ENCODE data around the gene ARTN. TPM values are rescaled to one million over a fixed set of nuclear protein-coding genes. Genes with fewer than 3 reads are reported as not detected.

Gene ARTN
- total and polyA plus RNA-seq, 2 experiments from 2014 or later = 6.7 to 35.7 TPM

DNA sequence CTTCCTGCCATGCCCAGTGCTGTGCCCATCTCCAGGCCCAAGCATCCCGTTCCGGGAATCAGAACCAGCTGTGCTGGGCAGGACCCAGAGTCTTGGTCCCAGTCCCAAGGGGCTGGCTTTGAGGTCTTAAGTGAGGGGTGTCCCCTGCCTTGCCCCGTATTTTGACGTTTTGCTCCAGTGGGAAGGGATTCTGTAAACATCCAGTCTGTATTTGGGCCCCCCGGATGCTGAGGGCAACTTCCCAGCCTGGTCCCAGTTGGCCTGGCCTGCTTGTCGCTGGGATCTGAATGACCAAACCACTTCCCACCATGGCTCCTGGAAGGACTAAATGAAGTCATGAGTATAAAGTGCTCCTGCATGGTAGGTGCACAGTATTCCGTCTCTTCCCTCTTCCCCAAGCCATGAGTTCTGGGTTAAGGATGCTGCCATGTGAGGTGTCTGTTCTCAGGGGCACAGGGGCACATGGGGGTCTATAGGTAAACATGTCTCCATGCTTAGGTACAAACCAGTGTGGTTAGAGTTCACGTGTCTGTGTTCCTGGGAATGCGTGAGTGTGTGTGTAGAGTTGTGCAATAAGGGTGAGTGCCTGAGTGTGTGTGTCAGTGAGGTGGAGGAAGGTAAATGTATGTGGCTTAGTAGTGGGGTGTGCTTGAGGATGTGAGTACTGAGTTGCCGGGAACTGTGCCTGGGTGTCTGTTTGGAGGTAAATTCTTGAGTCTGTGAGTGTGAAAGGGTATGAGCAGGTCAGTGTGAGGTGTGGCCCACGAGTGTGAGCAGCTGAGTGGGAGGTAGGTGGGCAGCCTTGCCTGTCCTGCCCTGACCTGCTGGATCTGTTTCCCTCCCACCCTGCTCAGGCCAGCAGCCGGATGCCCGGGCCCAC lies 46.9 kb downstream of the ARTN start:
- H4K20me1 ChIP-seq (replicated peaks; ENCODE audit: insufficient read depth) = peaks cover 17% of the 10 kb centered on the region
- no peak for ATAC-seq
- H3K4me1 Mint-ChIP-seq = peaks cover 39% of the 10 kb centered on the region
- 0 out of 2 replicates have a peak, but pooled peaks cover 7% of the 10 kb centered on the region for H3K36me3 ChIP-seq (ENCODE audit: insufficient read depth)
- H2AFZ ChIP-seq = peak overlapping the region; percentile 59; the same call in 1 of the 2 replicates
- H3F3A ChIP-seq (replicated peaks; ENCODE audit: low read depth) = peaks cover 26% of the 10 kb centered on the region; the same call in 1 of the 2 replicates
- no peak for DNase-seq (ENCODE audit: low spot score)
- peak overlapping the region; percentile 90 for H3K4me3 Mint-ChIP-seq
- H3K4me3 ChIP-seq = peak overlapping the region; percentile 69
- H3K27me3 Mint-ChIP-seq (ENCODE audit: insufficient read depth, low read depth, poor library complexity) = peaks cover 34% of the 10 kb centered on the region
- peaks cover 13% of the 10 kb centered on the region for H3K79me2 ChIP-seq (replicated peaks; ENCODE audit: insufficient read depth)
- H3K4me2 ChIP-seq = peak overlapping the region; percentile 84
- no peaks in the 10 kb centered on the region for H3K9me2 ChIP-seq (ENCODE audit: insufficient read depth)
- peaks cover 17% of the 10 kb centered on the region for H3K4me1 ChIP-seq (ENCODE audit: insufficient read depth)
- no peak overlapping the region for H3K27ac Mint-ChIP-seq
- no peaks in the 10 kb centered on the region for H3K27me3 ChIP-seq (ENCODE audit: insufficient read depth)
- H3K27ac ChIP-seq (ENCODE audit: low read depth) = no peak overlapping the region
- TF ChIP-seq, protein P1, sequence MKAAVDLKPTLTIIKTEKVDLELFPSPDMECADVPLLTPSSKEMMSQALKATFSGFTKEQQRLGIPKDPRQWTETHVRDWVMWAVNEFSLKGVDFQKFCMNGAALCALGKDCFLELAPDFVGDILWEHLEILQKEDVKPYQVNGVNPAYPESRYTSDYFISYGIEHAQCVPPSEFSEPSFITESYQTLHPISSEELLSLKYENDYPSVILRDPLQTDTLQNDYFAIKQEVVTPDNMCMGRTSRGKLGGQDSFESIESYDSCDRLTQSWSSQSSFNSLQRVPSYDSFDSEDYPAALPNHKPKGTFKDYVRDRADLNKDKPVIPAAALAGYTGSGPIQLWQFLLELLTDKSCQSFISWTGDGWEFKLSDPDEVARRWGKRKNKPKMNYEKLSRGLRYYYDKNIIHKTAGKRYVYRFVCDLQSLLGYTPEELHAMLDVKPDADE (IDR thresholded peaks at IDR 0.05) = no peak
- TF ChIP-seq, protein P2, sequence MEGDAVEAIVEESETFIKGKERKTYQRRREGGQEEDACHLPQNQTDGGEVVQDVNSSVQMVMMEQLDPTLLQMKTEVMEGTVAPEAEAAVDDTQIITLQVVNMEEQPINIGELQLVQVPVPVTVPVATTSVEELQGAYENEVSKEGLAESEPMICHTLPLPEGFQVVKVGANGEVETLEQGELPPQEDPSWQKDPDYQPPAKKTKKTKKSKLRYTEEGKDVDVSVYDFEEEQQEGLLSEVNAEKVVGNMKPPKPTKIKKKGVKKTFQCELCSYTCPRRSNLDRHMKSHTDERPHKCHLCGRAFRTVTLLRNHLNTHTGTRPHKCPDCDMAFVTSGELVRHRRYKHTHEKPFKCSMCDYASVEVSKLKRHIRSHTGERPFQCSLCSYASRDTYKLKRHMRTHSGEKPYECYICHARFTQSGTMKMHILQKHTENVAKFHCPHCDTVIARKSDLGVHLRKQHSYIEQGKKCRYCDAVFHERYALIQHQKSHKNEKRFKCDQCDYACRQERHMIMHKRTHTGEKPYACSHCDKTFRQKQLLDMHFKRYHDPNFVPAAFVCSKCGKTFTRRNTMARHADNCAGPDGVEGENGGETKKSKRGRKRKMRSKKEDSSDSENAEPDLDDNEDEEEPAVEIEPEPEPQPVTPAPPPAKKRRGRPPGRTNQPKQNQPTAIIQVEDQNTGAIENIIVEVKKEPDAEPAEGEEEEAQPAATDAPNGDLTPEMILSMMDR (conservative IDR thresholded peaks at IDR 0.05; ENCODE audit: low read depth in 2 of 2) = no peak
- TF ChIP-seq EZH2phosphoT487 (IDR thresholded peaks at IDR 0.05; ENCODE audit: unreplicated experiment) = no peak
- TF ChIP-seq EZH2 (IDR thresholded peaks at IDR 0.05; ENCODE audit: low read depth, unreplicated experiment) = no peak
- no peak for TF ChIP-seq NANOG (IDR thresholded peaks at IDR 0.05; ENCODE audit: borderline replicate concordance)
- H3K36me3 Mint-ChIP-seq (ENCODE audit: low read depth) = peaks cover 53% of the 10 kb centered on the region
- no peaks in the 10 kb centered on the region for H3K9me3 Mint-ChIP-seq

DNA sequence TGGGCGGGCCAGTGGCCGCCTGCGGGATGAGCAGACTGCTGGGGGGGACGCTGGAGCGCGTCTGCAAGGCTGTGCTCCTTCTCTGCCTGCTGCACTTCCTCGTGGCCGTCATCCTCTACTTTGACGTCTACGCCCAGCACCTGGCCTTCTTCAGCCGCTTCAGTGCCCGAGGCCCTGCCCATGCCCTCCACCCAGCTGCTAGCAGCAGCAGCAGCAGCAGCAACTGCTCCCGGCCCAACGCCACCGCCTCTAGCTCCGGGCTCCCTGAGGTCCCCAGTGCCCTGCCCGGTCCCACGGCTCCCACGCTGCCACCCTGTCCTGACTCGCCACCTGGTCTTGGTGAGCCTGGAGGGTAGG lies 47.5 kb downstream of the ARTN start:
- Histone ChIP-seq H3K27me3 (ENCODE audit: insufficient read depth) (no peaks in the 10 kb centered on the region), H2AFZ (no peak overlapping the region)

More for the DNA sequence above, 47.5 kb downstream of the ARTN start:
- TF ChIP-seq, protein P3, sequence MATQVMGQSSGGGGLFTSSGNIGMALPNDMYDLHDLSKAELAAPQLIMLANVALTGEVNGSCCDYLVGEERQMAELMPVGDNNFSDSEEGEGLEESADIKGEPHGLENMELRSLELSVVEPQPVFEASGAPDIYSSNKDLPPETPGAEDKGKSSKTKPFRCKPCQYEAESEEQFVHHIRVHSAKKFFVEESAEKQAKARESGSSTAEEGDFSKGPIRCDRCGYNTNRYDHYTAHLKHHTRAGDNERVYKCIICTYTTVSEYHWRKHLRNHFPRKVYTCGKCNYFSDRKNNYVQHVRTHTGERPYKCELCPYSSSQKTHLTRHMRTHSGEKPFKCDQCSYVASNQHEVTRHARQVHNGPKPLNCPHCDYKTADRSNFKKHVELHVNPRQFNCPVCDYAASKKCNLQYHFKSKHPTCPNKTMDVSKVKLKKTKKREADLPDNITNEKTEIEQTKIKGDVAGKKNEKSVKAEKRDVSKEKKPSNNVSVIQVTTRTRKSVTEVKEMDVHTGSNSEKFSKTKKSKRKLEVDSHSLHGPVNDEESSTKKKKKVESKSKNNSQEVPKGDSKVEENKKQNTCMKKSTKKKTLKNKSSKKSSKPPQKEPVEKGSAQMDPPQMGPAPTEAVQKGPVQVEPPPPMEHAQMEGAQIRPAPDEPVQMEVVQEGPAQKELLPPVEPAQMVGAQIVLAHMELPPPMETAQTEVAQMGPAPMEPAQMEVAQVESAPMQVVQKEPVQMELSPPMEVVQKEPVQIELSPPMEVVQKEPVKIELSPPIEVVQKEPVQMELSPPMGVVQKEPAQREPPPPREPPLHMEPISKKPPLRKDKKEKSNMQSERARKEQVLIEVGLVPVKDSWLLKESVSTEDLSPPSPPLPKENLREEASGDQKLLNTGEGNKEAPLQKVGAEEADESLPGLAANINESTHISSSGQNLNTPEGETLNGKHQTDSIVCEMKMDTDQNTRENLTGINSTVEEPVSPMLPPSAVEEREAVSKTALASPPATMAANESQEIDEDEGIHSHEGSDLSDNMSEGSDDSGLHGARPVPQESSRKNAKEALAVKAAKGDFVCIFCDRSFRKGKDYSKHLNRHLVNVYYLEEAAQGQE (IDR thresholded peaks at IDR 0.05; ENCODE audit: unreplicated experiment) = no peak
- TF ChIP-seq, protein P1 (IDR thresholded peaks at IDR 0.05) = no peak
- Mint-ChIP-seq H3K36me3 (ENCODE audit: low read depth) (peaks cover 55% of the 10 kb centered on the region), H3K9me3 (no peaks in the 10 kb centered on the region), H3K4me3 (no peak overlapping the region), H3K27me3 (ENCODE audit: insufficient read depth, low read depth, poor library complexity) (peaks cover 30% of the 10 kb centered on the region), H3K4me1 (peaks cover 35% of the 10 kb centered on the region), H3K27ac (no peak overlapping the region)
- DNase-seq (ENCODE audit: low spot score) (no peak), ATAC-seq (no peak)
- peaks cover 11% of the 10 kb centered on the region for H3K4me1 ChIP-seq (ENCODE audit: insufficient read depth)
- H4K20me1 ChIP-seq (replicated peaks; ENCODE audit: insufficient read depth) = peaks cover 12% of the 10 kb centered on the region
- H3K27ac ChIP-seq (ENCODE audit: low read depth) = no peak overlapping the region
- peaks cover 20% of the 10 kb centered on the region; the same call in 1 of the 2 replicates for H3F3A ChIP-seq (replicated peaks; ENCODE audit: low read depth)
- H3K9me2 ChIP-seq (ENCODE audit: insufficient read depth) = no peaks in the 10 kb centered on the region
- no peak overlapping the region for H3K4me2 ChIP-seq
- H3K79me2 ChIP-seq (replicated peaks; ENCODE audit: insufficient read depth) = peaks cover 8% of the 10 kb centered on the region
- 0 out of 2 replicates have a peak, but pooled peaks cover 7% of the 10 kb centered on the region for H3K36me3 ChIP-seq (ENCODE audit: insufficient read depth)
- H3K4me3 ChIP-seq = no peak overlapping the region

Measured in GM23338 (cell line).